Kidney epithelial cell (primary cell): ENCODE data around the gene LINGO1. TPM values are rescaled to one million over a fixed set of nuclear protein-coding genes. Genes with fewer than 3 reads are reported as not detected.
A peak's percentile ranks its signal among the peaks of the same experiment; 100 is the strongest.

Source experiments
- DNase-seq: peaks from one replicate; pipeline ENCODE4 v3.0.0-alpha.2; 2010; ENCODE audit warnings: low read depth
- H3K27me3 ChIP-seq: 2 replicates; pipeline ENCODE4 v1.6.0; 2011; ENCODE audit warnings: low read length; ENCODE audit not compliant: control insufficient read depth, insufficient read depth
- H3K36me3 ChIP-seq: 2 replicates; pipeline ENCODE4 v1.5.1; 2011; ENCODE audit warnings: low read length; ENCODE audit not compliant: control insufficient read depth, insufficient read depth
- H3K4me3 ChIP-seq: 2 replicates; pipeline ENCODE4 v1.5.1; 2011; ENCODE audit warnings: low read depth, mild to moderate bottlenecking, control low read depth, low read length
- CTCF ChIP-seq: IDR thresholded peaks from 2 replicates; pipeline ENCODE4 v1.5.1; 2011; ENCODE audit warnings: mild to moderate bottlenecking, moderate library complexity, low read length, control low read depth, inconsistent platforms; ENCODE audit not compliant: insufficient read depth, poor library complexity, severe bottlenecking
- total RNA-seq: library from RNA; depleted of rRNA; stranded (reverse); fragments of >200 nt; gene quantifications from 2 replicates; pipeline ENCODE4 v1.2.3, GENCODE V29; 2015

The LINGO1 gene
- total RNA-seq, 1 donor from 2014 or later: 4.8 TPM

- Histone ChIP-seq H3K36me3 (no peaks in the 10 kb centered on the region), H3K27me3 (peaks cover 56% of the 10 kb centered on the region)
- no peak for TF ChIP-seq CTCF
These were observed 7.9 kb upstream of the LINGO1 start for GRCh38 chr15:77640615-77641014.

GRCh38 chr15:77639431-77639830 is 6.7 kb upstream of the LINGO1 start:
- no peak overlapping the region for H3K4me3 ChIP-seq
- no peak for DNase-seq

More at GRCh38 chr15:77640615-77641014, 7.9 kb upstream of the LINGO1 start:
- DNase-seq: no peak
- no peak overlapping the region for H3K4me3 ChIP-seq

GRCh38 chr15:77637851-77638692 is 5.4 kb upstream of the LINGO1 start:
- no peak overlapping the region for H3K4me3 ChIP-seq
- peaks cover 76% of the 10 kb centered on the region for H3K27me3 ChIP-seq
- no peak for DNase-seq
- no peaks in the 10 kb centered on the region for H3K36me3 ChIP-seq
- no peak for TF ChIP-seq CTCF

More at GRCh38 chr15:77639431-77639830, 6.7 kb upstream of the LINGO1 start:
- no peak for TF ChIP-seq CTCF
- no peaks in the 10 kb centered on the region for H3K36me3 ChIP-seq
- H3K27me3 ChIP-seq: peaks cover 68% of the 10 kb centered on the region

- no peak overlapping the region for H3K4me3 ChIP-seq
- no peak for DNase-seq
- TF ChIP-seq CTCF: no peak
- H3K36me3 ChIP-seq: no peaks in the 10 kb centered on the region
- H3K27me3 ChIP-seq: peaks cover 76% of the 10 kb centered on the region
These were observed 3.5 kb upstream of the LINGO1 start for GRCh38 chr15:77636209-77636608.

- no peaks in the 10 kb centered on the region for H3K36me3 ChIP-seq
- peaks cover 81% of the 10 kb centered on the region for H3K27me3 ChIP-seq
- H3K4me3 ChIP-seq: no peak overlapping the region
- TF ChIP-seq CTCF: peak; percentile 68
- DNase-seq: peak; percentile 19
These were observed 1.7 kb upstream of the LINGO1 start for GRCh38 chr15:77634266-77634962.
